Central memory CD4-positive, alpha-beta T cell (primary cell): Measurements from ENCODE around the gene DGKE.

Source experiments
- DNase-seq: peaks from one replicate; pipeline ENCODE4 v3.0.0; 2022

The DGKE gene

GRCh38 chr17:56917559-56918296, 83.8 kb downstream of the DGKE start:
- no peak for DNase-seq

- DNase-seq, result no peak
These were observed 85.0 kb downstream of the DGKE start for GRCh38 chr17:56918916-56919315.
